ENCODE data around the gene KIF21B.

The KIF21B gene

GRCh38 chr1:201007481-201007880 is 16.0 kb downstream of the KIF21B start:
- TF ChIP-seq MYC (IDR thresholded peaks at IDR 0.05; ENCODE audit: low read depth, low read length): no peak
- no peak for TF ChIP-seq CTCF (IDR thresholded peaks at IDR 0.05; ENCODE audit: low read depth, low read length)
- TF ChIP-seq POLR2A (IDR thresholded peaks at IDR 0.05; ENCODE audit: extremely low read depth, insufficient read length): no peak
- TF ChIP-seq, protein P1, sequence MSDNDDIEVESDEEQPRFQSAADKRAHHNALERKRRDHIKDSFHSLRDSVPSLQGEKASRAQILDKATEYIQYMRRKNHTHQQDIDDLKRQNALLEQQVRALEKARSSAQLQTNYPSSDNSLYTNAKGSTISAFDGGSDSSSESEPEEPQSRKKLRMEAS (IDR thresholded peaks at IDR 0.05; ENCODE audit: low read depth, low read length): no peak

DNA sequence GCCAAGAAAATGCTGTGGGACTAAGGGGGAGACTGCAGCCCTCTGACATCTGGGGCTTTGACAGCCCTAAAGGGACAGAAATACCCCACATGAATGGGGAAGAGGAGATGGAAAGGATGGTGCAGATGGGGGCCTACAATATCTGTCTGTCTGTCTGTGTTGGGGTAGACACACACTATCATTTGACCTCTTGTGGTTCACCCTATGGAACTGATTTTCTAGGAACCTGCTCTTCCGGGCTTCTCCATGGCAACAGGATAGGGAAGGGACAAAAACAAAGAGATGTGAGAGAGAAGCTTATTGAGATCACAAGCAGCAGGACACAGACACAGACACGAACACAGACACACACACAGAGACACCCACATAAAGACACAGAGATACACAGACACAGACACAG is 17.1 kb downstream of the KIF21B start:
- no peak overlapping the region for H3K4me3 ChIP-seq (ENCODE audit: low read depth, low read length)
- no peak for DNase-seq (ENCODE audit: low read depth)
- TF ChIP-seq CTCF (IDR thresholded peaks at IDR 0.05; ENCODE audit: low read depth, low read length): no peak
- TF ChIP-seq POLR2A (IDR thresholded peaks at IDR 0.05; ENCODE audit: extremely low read depth, insufficient read length): no peak
- TF ChIP-seq, protein P1 (IDR thresholded peaks at IDR 0.05; ENCODE audit: low read depth, low read length): no peak
- no peak for TF ChIP-seq MYC (IDR thresholded peaks at IDR 0.05; ENCODE audit: low read depth, low read length)

More at GRCh38 chr1:201007481-201007880, 16.0 kb downstream of the KIF21B start:
- DNase-seq (ENCODE audit: low read depth): no peak
- H3K4me3 ChIP-seq (ENCODE audit: low read depth, low read length): no peak overlapping the region

DNA sequence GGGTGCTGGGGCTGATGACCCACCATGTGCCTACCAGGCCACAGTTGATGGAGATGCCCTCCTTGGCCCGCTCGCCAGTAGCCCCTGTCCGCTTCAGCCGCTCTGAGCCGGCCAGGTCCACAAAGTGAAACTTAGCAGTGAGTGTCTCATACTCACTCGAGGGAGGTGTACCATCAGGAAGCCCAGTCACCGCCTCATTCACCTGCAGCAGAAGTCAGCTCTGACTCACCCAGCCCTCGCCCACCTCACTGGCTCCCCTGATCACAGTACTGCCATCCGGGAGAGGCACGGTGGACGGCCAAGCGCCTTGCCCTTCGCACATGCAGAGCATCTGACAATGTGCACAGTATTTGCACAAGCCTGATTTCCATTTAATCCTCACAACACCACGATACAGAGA is 18.8 kb downstream of the KIF21B start:
- no peak overlapping the region for H3K4me3 ChIP-seq (ENCODE audit: low read depth, low read length)
- no peak for DNase-seq (ENCODE audit: low read depth)
- TF ChIP-seq, protein P1 (IDR thresholded peaks at IDR 0.05; ENCODE audit: low read depth, low read length): no peak
- TF ChIP-seq POLR2A (IDR thresholded peaks at IDR 0.05; ENCODE audit: extremely low read depth, insufficient read length) (no peak), MYC (IDR thresholded peaks at IDR 0.05; ENCODE audit: low read depth, low read length) (no peak), CTCF (IDR thresholded peaks at IDR 0.05; ENCODE audit: low read depth, low read length) (no peak)

GRCh38 chr1:201004154-201004553 is 19.4 kb downstream of the KIF21B start:
- H3K4me3 ChIP-seq (ENCODE audit: low read depth, low read length): no peak overlapping the region
- no peak for DNase-seq (ENCODE audit: low read depth)
- TF ChIP-seq POLR2A (IDR thresholded peaks at IDR 0.05; ENCODE audit: extremely low read depth, insufficient read length) (no peak), CTCF (IDR thresholded peaks at IDR 0.05; ENCODE audit: low read depth, low read length) (no peak), MYC (IDR thresholded peaks at IDR 0.05; ENCODE audit: low read depth, low read length) (no peak)
- TF ChIP-seq, protein P1 (IDR thresholded peaks at IDR 0.05; ENCODE audit: low read depth, low read length): no peak

GRCh38 chr1:201002510-201002909 is 21.0 kb downstream of the KIF21B start:
- TF ChIP-seq, protein P1 (IDR thresholded peaks at IDR 0.05; ENCODE audit: low read depth, low read length): no peak
- TF ChIP-seq CTCF (IDR thresholded peaks at IDR 0.05; ENCODE audit: low read depth, low read length): no peak
- no peak for TF ChIP-seq MYC (IDR thresholded peaks at IDR 0.05; ENCODE audit: low read depth, low read length)
- TF ChIP-seq POLR2A (IDR thresholded peaks at IDR 0.05; ENCODE audit: extremely low read depth, insufficient read length): no peak
- H3K4me3 ChIP-seq (ENCODE audit: low read depth, low read length): no peak overlapping the region
- no peak for DNase-seq (ENCODE audit: low read depth)

DNA sequence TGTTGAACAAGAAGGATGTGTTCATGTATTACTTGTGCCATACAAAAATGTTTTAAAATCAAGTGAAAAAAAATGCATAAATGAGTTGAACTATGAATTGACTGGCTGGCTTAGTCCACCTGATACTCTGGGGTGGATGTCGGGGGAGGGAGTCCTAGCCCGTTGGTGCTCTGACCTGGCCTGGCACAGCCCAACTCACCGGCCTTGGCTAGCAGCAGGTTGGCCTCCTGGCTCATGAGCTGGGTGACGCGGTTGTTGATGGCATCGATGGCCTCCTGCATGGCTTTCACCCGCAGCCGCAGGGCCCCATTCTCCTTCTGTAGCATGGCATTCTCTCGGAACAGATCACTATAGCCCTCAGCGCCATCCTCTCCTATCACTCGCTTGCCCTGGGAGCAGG is 21.6 kb downstream of the KIF21B start:
- DNase-seq (ENCODE audit: low read depth): no peak
- TF ChIP-seq MYC (IDR thresholded peaks at IDR 0.05; ENCODE audit: low read depth, low read length): no peak
- TF ChIP-seq POLR2A (IDR thresholded peaks at IDR 0.05; ENCODE audit: extremely low read depth, insufficient read length): no peak
- no peak overlapping the region for H3K4me3 ChIP-seq (ENCODE audit: low read depth, low read length)
